PC-9 (cell line): ENCODE measurements around the gene FZD8.

ENCODE experiments used
- EZH2 ChIP-seq: fragments of 200-600 bp; sonication (generic); IDR thresholded peaks from 2 replicates; pipeline ENCODE4 v1.8.0; 2017; ENCODE audit warnings: antibody characterized with exemption, low read depth
- TF ChIP-seq, protein P1 (sequence below): fragments of 200-600 bp; sonication (generic); conservative IDR thresholded peaks from 2 replicates; pipeline ENCODE4 v1.6.1; 2017; ENCODE audit warnings: mixed run types, antibody characterized with exemption, mild to moderate bottlenecking, moderate library complexity

DNA sequence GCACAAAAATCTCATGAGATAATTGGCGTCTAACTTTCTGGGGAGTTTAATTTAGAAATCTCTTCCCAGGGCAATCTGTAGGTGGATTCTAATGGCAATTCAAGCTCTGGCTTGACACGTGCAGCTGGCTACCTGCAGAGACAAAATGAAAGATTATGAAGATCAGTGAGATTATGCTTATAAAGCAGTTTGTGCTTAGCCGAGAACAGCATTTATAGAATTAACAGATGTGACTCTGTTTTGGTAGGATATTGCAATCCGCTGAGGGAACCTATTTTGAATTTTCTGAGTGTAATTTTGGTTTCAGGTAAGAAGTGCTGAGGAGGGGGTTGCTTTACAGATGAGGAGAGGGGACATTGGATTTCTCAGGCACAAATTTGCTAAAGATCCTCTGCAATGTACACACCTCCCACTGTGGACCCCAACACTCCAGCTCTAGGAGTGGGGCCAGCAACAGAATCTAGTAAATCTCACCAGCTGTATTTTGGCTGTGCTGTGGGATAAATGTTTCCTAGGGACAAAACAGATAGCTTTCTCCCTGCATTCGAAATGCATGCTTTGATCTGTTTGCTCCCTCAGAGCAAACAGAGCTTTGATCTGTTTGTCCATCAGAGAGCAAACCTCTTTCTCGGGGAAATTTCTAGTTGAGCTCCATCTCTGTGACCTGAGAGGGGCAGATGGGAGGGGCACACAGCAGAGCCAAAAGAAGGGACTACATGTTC, 29.6 kb downstream of the FZD8 start:
- TF ChIP-seq, protein P1, sequence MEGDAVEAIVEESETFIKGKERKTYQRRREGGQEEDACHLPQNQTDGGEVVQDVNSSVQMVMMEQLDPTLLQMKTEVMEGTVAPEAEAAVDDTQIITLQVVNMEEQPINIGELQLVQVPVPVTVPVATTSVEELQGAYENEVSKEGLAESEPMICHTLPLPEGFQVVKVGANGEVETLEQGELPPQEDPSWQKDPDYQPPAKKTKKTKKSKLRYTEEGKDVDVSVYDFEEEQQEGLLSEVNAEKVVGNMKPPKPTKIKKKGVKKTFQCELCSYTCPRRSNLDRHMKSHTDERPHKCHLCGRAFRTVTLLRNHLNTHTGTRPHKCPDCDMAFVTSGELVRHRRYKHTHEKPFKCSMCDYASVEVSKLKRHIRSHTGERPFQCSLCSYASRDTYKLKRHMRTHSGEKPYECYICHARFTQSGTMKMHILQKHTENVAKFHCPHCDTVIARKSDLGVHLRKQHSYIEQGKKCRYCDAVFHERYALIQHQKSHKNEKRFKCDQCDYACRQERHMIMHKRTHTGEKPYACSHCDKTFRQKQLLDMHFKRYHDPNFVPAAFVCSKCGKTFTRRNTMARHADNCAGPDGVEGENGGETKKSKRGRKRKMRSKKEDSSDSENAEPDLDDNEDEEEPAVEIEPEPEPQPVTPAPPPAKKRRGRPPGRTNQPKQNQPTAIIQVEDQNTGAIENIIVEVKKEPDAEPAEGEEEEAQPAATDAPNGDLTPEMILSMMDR, result no peak
- no peak for TF ChIP-seq EZH2
